Measurements from ENCODE around the gene SHISA9.

The SHISA9 gene

DNA sequence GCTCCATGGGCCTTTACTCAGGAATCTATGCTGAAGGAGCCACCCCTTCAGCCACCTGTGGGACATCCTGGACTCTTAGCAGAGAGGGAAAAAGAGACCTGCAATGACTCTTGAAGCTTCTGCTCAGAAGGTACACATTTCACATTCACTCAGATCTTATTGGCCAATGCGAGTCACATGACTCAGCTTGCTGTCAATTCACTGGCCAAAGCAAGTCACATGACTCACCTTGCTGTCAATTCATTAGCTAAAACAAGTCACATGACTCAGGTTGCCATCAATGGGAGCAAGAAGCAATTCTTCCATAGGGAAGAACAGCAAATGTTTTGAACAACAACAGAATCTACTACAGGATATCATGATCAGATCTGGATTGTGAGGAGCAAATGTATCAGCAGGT lies 233.4 kb downstream of the SHISA9 start:
- H3K27ac ChIP-seq, result no peak overlapping the region
- no peak for TF ChIP-seq CTCF (conservative IDR thresholded peaks at IDR 0.05)

- no peak overlapping the region for H3K27ac ChIP-seq
- no peak for TF ChIP-seq CTCF (conservative IDR thresholded peaks at IDR 0.05)
These were observed 235.5 kb downstream of the SHISA9 start for GRCh38 chr16:13136901-13137300.

GRCh38 chr16:13138528-13138927 lies 237.1 kb downstream of the SHISA9 start:
- no peak for TF ChIP-seq CTCF (conservative IDR thresholded peaks at IDR 0.05)
- no peak overlapping the region for H3K27ac ChIP-seq

- TF ChIP-seq CTCF (conservative IDR thresholded peaks at IDR 0.05), result no peak
These were observed 238.4 kb downstream of the SHISA9 start for GRCh38 chr16:13139661-13140241.

GRCh38 chr16:13143551-13143950 lies 242.2 kb downstream of the SHISA9 start:
- no peak overlapping the region for H3K27ac ChIP-seq
- no peak for TF ChIP-seq CTCF (conservative IDR thresholded peaks at IDR 0.05)

More at GRCh38 chr16:13139661-13140241, 238.4 kb downstream of the SHISA9 start:
- no peak overlapping the region for H3K27ac ChIP-seq

DNA sequence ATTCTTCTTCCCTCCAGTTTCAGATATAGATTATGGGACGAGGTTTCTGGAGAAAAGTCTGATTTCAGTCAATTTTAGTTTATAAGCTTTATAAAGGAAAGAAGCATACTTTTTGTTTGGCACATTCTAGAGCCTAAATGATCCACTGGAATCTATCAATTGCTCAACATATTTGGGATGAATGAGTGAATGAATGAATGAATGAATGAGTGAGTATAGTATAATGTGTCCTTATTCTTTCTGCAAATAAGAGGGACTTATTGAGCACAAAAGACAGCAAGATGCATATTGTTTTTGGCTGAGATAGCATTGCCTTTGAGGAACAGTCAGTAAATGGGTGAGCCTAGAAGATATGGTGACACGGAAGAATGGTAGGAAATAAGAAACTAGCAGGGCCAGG lies 245.4 kb downstream of the SHISA9 start:
- no peak overlapping the region for H3K27ac ChIP-seq
- no peak for TF ChIP-seq CTCF (conservative IDR thresholded peaks at IDR 0.05)

DNA sequence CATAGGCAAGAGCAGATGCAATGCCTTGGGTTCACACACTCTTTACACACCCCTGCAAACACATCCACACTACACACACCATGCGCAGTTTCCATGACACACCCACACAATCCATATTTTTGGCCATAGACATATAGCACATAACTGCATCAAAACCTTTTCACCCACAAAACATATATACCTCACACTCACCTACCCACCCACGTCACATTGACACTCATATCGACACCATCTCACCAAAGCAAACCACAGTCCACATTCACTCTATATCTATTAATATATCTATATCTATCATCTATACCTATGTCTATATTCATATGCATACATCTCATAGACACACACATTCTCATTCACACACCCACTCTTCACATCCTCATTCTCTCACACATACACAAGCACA lies 246.9 kb downstream of the SHISA9 start:
- no peak overlapping the region for H3K27ac ChIP-seq
- no peak for TF ChIP-seq CTCF (conservative IDR thresholded peaks at IDR 0.05)

All from VCaP (cell line).